Measurements from ENCODE around the gene TYSND1.

- TF ChIP-seq CTCF (IDR thresholded peaks at IDR 0.05; ENCODE audit: low read depth, low read length, poor library complexity, severe bottlenecking) (no peak), EZH2phosphoT487 (IDR thresholded peaks at IDR 0.05; ENCODE audit: borderline replicate concordance, low read length) (no peak)
Measured at GRCh38 chr10:70112071-70112470, 34.4 kb downstream of the TYSND1 start.

Data from DOHH2 (cell line).